ENCODE results near the gene ADGRL2.

- TF ChIP-seq POLR2AphosphoS5 (IDR thresholded peaks at IDR 0.05; ENCODE audit: low read depth, low read length) = no peak
- TF ChIP-seq EZH2phosphoT487 (IDR thresholded peaks at IDR 0.05; ENCODE audit: borderline replicate concordance) = no peak
- TF ChIP-seq SRF (IDR thresholded peaks at IDR 0.05; ENCODE audit: low read depth) = no peak
- no peak for TF ChIP-seq CTCF (IDR thresholded peaks at IDR 0.05 in 2 of 3, conservative IDR thresholded peaks at IDR 0.05 in 1 of 3; ENCODE audit: borderline replicate concordance in 1 of 3, insufficient read depth in 1 of 3, low read depth in 2 of 3, low read length in 2 of 3)
- TF ChIP-seq REST (IDR thresholded peaks at IDR 0.05; ENCODE audit: low read depth) = no peak
Measured at GRCh38 chr1:81827942-81828341, 27.2 kb downstream of the ADGRL2 start.
